Fibroblast of pulmonary artery (primary cell): ENCODE data around the gene SEC24D.
A peak's percentile ranks its signal among the peaks of the same experiment; 100 is the strongest.

Experiments
- DNase-seq: peaks from one replicate; pipeline ENCODE4 v3.0.0-alpha.2; 2010; ENCODE audit warnings: low read depth
- H3K4me3 ChIP-seq: replicated peaks from 2 replicates; pipeline ENCODE4 v1.5.1; 2011; ENCODE audit warnings: low read depth, mild to moderate bottlenecking, control low read depth, low read length, moderate library complexity
- TF ChIP-seq, protein P1 (sequence below): IDR thresholded peaks from 2 replicates; pipeline ENCODE4 v1.5.1; 2011; ENCODE audit warnings: mild to moderate bottlenecking, control low read depth, low read length, inconsistent platforms; ENCODE audit errors: missing control alignments

SEC24D gene

DNA sequence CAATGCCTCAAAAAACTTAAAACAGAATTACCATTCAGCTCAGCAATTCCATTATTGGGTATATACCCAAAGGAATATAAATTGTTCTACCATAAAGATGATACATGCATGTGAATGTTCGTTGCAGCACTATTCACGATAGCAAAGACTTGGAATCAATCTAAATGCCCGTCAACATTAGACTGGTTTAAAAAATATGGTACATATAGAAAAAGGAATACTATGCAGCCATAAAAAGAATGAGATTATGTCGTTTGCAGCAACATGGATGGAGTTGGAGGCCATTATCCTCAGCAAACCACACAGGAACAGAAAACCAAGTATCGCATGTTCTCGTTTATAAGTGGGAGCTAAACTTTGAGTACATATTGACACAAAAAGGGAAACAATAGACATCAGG is 41.9 kb upstream of the SEC24D start:
- TF ChIP-seq, protein P1, sequence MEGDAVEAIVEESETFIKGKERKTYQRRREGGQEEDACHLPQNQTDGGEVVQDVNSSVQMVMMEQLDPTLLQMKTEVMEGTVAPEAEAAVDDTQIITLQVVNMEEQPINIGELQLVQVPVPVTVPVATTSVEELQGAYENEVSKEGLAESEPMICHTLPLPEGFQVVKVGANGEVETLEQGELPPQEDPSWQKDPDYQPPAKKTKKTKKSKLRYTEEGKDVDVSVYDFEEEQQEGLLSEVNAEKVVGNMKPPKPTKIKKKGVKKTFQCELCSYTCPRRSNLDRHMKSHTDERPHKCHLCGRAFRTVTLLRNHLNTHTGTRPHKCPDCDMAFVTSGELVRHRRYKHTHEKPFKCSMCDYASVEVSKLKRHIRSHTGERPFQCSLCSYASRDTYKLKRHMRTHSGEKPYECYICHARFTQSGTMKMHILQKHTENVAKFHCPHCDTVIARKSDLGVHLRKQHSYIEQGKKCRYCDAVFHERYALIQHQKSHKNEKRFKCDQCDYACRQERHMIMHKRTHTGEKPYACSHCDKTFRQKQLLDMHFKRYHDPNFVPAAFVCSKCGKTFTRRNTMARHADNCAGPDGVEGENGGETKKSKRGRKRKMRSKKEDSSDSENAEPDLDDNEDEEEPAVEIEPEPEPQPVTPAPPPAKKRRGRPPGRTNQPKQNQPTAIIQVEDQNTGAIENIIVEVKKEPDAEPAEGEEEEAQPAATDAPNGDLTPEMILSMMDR, result no peak

DNA sequence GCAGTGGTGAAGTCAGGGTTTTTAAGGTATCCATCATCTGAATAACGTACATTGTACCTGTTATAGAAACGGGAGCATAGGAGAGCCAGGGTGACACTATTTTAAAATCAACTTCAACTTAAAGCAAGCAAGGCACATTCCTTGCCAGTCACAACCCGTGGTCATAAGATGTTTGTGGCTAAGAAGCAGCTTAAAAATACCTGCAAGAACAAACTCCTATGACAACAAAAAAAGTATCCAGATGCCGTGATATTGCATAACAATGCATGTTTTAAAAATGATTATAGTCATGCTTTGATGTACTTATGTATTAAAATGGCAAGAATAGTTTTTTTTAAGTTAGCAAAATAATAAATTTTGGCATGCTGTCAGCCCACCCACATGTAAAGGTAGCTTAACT is 36.3 kb upstream of the SEC24D start:
- TF ChIP-seq, protein P1, result no peak
- no peak for DNase-seq

More for the DNA sequence above, 41.9 kb upstream of the SEC24D start:
- DNase-seq, result no peak
- H3K4me3 ChIP-seq, result no peak overlapping the region

DNA sequence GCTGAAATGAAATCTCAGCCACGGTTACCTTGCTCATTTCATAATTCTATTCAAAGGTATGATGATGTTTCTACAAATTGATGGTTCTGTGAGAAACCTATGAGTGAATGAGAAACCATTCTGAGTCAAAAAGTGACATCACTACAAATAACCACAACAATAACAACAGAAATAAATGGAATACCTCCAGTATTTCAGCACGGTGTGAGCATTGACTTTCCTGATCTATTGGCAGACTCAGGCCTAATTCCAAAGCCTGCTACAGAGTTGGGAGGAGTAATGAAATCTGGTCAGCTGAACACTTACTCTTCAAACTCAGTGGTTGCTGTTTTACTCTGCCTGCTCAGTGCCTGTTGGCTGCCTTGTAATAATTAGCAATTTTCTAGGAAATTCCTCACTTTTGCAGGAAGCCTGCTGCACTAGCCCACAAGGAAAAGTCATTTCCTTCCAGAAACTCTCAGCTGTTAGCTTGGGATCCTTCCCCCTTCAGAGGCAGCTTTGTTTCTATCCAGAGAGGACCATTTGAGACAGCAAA is 33.9 kb upstream of the SEC24D start:
- DNase-seq, result peak; percentile 44
- TF ChIP-seq, protein P1, result no peak
- H3K4me3 ChIP-seq, result no peak overlapping the region

More for the DNA sequence above, 36.3 kb upstream of the SEC24D start:
- H3K4me3 ChIP-seq, result no peak overlapping the region

DNA sequence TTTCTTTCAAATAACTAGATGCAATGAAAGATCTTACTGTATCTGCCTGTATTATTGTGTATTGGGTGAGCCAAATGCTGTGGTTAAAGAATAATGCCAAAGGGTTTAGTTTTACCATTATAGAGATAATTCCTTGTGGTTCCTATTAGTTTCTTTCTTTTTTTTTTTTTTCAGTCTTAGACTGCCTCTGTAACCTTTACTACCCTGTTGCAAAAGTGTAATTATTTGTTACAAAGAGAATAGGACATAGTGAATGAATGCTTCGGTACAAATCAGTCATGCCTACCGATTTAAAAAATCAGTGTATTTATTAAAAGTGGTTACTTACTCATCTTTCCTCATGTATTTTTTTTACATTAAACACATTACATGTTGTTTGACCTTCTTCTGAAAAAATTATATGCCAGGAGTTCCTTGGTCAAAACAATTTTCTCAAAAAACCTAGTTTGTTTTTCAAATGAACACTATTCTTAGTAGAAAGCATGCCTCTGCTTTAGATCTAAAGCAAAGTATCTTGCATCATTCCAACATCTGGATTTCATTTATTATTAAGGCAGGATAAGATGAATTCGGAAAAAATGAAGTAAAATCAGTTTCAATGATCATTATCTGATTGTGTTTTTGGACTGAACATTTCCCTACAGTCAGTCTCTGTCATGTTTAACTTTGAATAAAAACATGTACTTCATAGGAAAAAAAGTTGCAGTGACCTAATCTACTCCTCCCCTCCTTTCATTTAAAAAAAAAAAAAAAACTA is 31.6 kb upstream of the SEC24D start:
- H3K4me3 ChIP-seq, result no peak overlapping the region
- TF ChIP-seq, protein P1, result no peak
- peak; percentile 7 for DNase-seq

DNA sequence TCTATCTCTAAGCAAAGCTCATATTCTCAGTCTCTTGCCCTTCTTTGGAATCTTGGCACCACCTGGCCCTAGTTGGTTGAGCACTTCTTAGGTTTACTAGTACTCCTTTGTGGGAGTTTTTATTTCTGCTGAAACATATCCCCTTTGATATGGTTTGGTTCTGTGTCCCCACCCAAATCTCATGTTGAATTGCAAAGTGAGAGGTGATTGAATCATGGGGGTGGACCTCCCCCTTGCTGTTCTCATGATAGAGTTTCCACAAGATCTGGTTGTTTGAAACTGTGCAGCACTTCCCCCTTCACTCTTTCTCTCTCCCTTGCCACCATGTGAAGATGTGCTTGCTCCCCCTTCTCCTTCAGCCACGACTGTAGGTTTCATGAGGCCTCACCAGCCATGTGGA is 30.5 kb upstream of the SEC24D start:
- no peak overlapping the region for H3K4me3 ChIP-seq
- no peak for DNase-seq

DNA sequence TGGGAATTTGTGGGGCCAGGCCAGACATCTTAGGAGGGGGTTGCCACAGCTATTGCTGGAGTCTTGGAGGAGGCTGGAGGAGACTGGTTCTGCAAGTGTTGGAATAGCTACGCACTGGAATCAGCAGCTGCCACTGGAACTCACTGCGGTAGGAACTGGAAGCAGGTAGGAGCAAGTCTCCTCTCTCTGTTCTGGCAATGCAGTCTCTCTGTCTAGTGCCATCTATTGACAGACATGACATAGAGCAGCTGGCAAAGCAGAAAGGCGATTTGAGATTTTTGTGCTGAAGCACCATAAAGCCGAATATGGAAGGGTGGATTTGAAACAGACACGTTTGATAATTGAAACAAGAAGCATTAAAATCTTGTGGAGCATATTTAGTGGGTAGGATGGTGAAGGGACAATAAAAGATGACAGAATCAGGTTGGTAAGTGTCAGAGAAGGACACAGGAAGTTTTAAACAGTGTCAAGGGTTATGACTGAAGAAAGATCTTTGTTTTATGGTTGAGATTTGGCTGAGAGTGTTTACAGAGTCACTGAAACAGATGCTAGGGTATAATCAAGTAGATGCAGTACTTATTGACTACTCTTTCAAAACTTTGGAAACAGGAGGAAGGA is 29.3 kb upstream of the SEC24D start:
- peak; percentile 68 for DNase-seq
- TF ChIP-seq, protein P1, result peak; percentile 84
- H3K4me3 ChIP-seq, result no peak overlapping the region

More for the DNA sequence above, 30.5 kb upstream of the SEC24D start:
- TF ChIP-seq, protein P1, result no peak

DNA sequence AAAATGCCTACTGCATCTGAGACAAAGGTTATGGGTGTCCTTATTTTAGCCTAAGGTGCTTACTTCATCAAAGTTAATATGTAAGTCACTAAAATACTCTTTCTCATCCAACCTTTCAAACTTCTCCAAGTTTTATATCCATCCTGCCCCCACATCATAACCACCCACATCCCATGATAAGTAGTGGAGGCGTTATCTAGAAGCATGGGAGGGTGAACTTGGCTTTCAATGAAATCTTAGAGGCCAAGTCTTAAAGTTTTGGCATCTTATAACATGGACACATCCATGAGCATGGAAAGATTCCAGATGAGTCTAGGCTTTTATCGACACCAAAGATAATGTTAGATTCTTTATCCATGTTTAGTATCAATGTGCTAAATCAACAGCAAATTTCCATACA is 22.9 kb upstream of the SEC24D start:
- TF ChIP-seq, protein P1, result no peak
- DNase-seq, result no peak
- H3K4me3 ChIP-seq, result no peak overlapping the region
